Brain pericyte (primary cell): ENCODE measurements around the gene ATF4.

Experiments
- DNase-seq: peaks from one replicate; pipeline ENCODE4 v3.0.0-alpha.2; 2012; ENCODE audit warnings: low read depth, low spot score

ATF4 gene

GRCh38 chr22:39520226-39521105 is at the start of gene ATF4:
Gene ATF4, plus strand, starts transcription at chr22:39520562. Its CDS starts 884 bp downstream, at chr22:39521446.
- peak; percentile 99 for DNase-seq

GRCh38 chr22:39471381-39472141 is 48.8 kb upstream of the ATF4 start:
- no peak for DNase-seq

- DNase-seq, result no peak
Measured at GRCh38 chr22:39472570-39473556, 47.5 kb upstream of the ATF4 start.

- no peak for DNase-seq
Measured at GRCh38 chr22:39473851-39474250, 46.5 kb upstream of the ATF4 start.

GRCh38 chr22:39474351-39475111 is 45.8 kb upstream of the ATF4 start:
- no peak for DNase-seq

GRCh38 chr22:39475337-39475736 is 45.0 kb upstream of the ATF4 start:
- no peak for DNase-seq

- no peak for DNase-seq
Measured at GRCh38 chr22:39475902-39476301, 44.5 kb upstream of the ATF4 start.

GRCh38 chr22:39476664-39477063 is 43.7 kb upstream of the ATF4 start:
- DNase-seq, result no peak

- DNase-seq, result no peak
Measured at GRCh38 chr22:39477542-39477941, 42.8 kb upstream of the ATF4 start.

- no peak for DNase-seq
Measured at GRCh38 chr22:39478441-39478850, 41.9 kb upstream of the ATF4 start.

- DNase-seq, result no peak
Measured at GRCh38 chr22:39479254-39479653, 41.1 kb upstream of the ATF4 start.

GRCh38 chr22:39480557-39480956 is 39.8 kb upstream of the ATF4 start:
- no peak for DNase-seq

- no peak for DNase-seq
Measured at GRCh38 chr22:39481054-39481453, 39.3 kb upstream of the ATF4 start.

GRCh38 chr22:39481595-39481994 is 38.8 kb upstream of the ATF4 start:
- no peak for DNase-seq

- DNase-seq, result no peak
Measured at GRCh38 chr22:39482768-39483167, 37.6 kb upstream of the ATF4 start.

- no peak for DNase-seq
Measured at GRCh38 chr22:39486951-39487825, 33.2 kb upstream of the ATF4 start.

- no peak for DNase-seq
Measured at GRCh38 chr22:39487826-39488520, 32.4 kb upstream of the ATF4 start.

- no peak for DNase-seq
Measured at GRCh38 chr22:39488563-39489083, 31.7 kb upstream of the ATF4 start.
